H9 (cell line): ENCODE data around the gene IKBKG. TPM values are rescaled to one million over a fixed set of nuclear protein-coding genes. Genes with fewer than 3 reads are reported as not detected.

Experiments used
- DNase-seq: peaks from one replicate; pipeline ENCODE4 v3.0.0-alpha.2; 2017
- H2AFZ ChIP-seq: one replicate; pipeline ENCODE4 v1.6.1; 2013; ENCODE audit warnings: mild to moderate bottlenecking, low read length, control low read depth, moderate library complexity
- H2AK5ac ChIP-seq: 2 replicates; pipeline ENCODE4 v1.6.1; 2013; ENCODE audit warnings: low read length, control low read depth, mixed read lengths; ENCODE audit not compliant: insufficient read length
- H2BK120ac ChIP-seq: one replicate; pipeline ENCODE4 v1.6.1; 2013; ENCODE audit warnings: low read depth, mild to moderate bottlenecking, low read length, control low read depth, inconsistent platforms; ENCODE audit not compliant: poor library complexity, severe bottlenecking
- H2BK12ac ChIP-seq: 2 replicates; pipeline ENCODE4 v1.6.1; 2013; ENCODE audit warnings: low read length, control low read depth, mixed read lengths, low read depth; ENCODE audit not compliant: insufficient read length
- H2BK15ac ChIP-seq: 2 replicates; pipeline ENCODE4 v1.6.1; 2013; ENCODE audit warnings: low read depth, low read length, control low read depth
- H2BK20ac ChIP-seq: one replicate; pipeline ENCODE4 v1.6.1; 2013; ENCODE audit warnings: low read depth, mild to moderate bottlenecking, low read length, control low read depth, inconsistent platforms; ENCODE audit not compliant: poor library complexity, severe bottlenecking
- H2BK5ac ChIP-seq: 2 replicates; pipeline ENCODE4 v1.6.1; 2013; ENCODE audit warnings: low read length, control low read depth, mixed read lengths; ENCODE audit not compliant: insufficient read length
- H3K14ac ChIP-seq: 2 replicates; pipeline ENCODE4 v1.6.1; 2013; ENCODE audit warnings: low read length, control low read depth; ENCODE audit not compliant: insufficient read depth
- H3K18ac ChIP-seq: 2 replicates; pipeline ENCODE4 v1.6.1; 2013; ENCODE audit warnings: low read depth, mild to moderate bottlenecking, mixed read lengths, low read length, control low read depth; ENCODE audit not compliant: insufficient read length
- H3K23ac ChIP-seq: 2 replicates; pipeline ENCODE4 v1.6.1; 2013; ENCODE audit warnings: low read length, control low read depth, mixed read lengths, low read depth; ENCODE audit not compliant: insufficient read length
- H3K23me2 ChIP-seq: 2 replicates; pipeline ENCODE4 v1.6.1; 2013; ENCODE audit warnings: low read depth, mild to moderate bottlenecking, mixed read lengths, low read length, control low read depth; ENCODE audit not compliant: insufficient read length, poor library complexity, severe bottlenecking
- H3K27ac ChIP-seq: 2 replicates; pipeline ENCODE4 v1.5.1; 2013; ENCODE audit warnings: low read length, control low read depth, mixed read lengths, low read depth; ENCODE audit not compliant: insufficient read length
- H3K27me3 ChIP-seq: 2 replicates; pipeline ENCODE4 v1.6.1; 2013; ENCODE audit warnings: low read length, control low read depth, inconsistent platforms; ENCODE audit not compliant: insufficient read depth
- H3K4ac ChIP-seq: 2 replicates; pipeline ENCODE4 v1.6.1; 2013; ENCODE audit warnings: low read depth, mild to moderate bottlenecking, control low read depth, inconsistent platforms, low read length, moderate library complexity
- H3K4me1 ChIP-seq: 2 replicates; pipeline ENCODE4 v1.6.1; 2013; ENCODE audit warnings: low read length, control low read depth, inconsistent platforms; ENCODE audit not compliant: insufficient read depth
- H3K4me2 ChIP-seq: 2 replicates; pipeline ENCODE4 v1.6.1; 2013; ENCODE audit warnings: low read length, control low read depth, mixed read lengths; ENCODE audit not compliant: insufficient read length, insufficient read depth
- H3K56ac ChIP-seq: 2 replicates; pipeline ENCODE4 v1.6.1; 2013; ENCODE audit warnings: low read depth, mild to moderate bottlenecking, mixed read lengths, low read length, control low read depth; ENCODE audit not compliant: insufficient read length
- H3K79me1 ChIP-seq: 2 replicates; pipeline ENCODE4 v1.6.1; 2013; ENCODE audit warnings: low read depth, mild to moderate bottlenecking, moderate library complexity, low read length, control low read depth, inconsistent platforms; ENCODE audit not compliant: insufficient read depth, poor library complexity, severe bottlenecking
- H3K79me2 ChIP-seq: 2 replicates; pipeline ENCODE4 v1.6.1; 2013; ENCODE audit warnings: low read length, control low read depth, inconsistent platforms; ENCODE audit not compliant: insufficient read depth
- H3K9ac ChIP-seq: 2 replicates; pipeline ENCODE4 v1.6.1; 2013; ENCODE audit warnings: low read length, control low read depth, mixed read lengths; ENCODE audit not compliant: insufficient read length; ENCODE audit errors: extremely low read depth
- H3K9me3 ChIP-seq: one replicate; pipeline ENCODE4 v1.6.1; 2013; ENCODE audit warnings: low read depth, low read length, inconsistent platforms; ENCODE audit not compliant: control insufficient read depth
- H3T11ph ChIP-seq: one replicate; pipeline ENCODE4 v1.6.1; 2013; ENCODE audit warnings: mild to moderate bottlenecking, low read length, control low read depth, inconsistent platforms
- H4K20me1 ChIP-seq: one replicate; pipeline ENCODE4 v1.6.1; 2013; ENCODE audit not compliant: control insufficient read depth, insufficient read length, insufficient read depth
- H4K5ac ChIP-seq: 2 replicates; pipeline ENCODE4 v1.6.1; 2013; ENCODE audit warnings: low read depth, mild to moderate bottlenecking, mixed read lengths, low read length, control low read depth; ENCODE audit not compliant: insufficient read length
- H4K8ac ChIP-seq: replicated peaks from 2 replicates; pipeline ENCODE4 v1.6.1; 2013; ENCODE audit warnings: low read length, control low read depth, mixed read lengths, low read depth; ENCODE audit not compliant: insufficient read length
- H4K91ac ChIP-seq: 2 replicates; pipeline ENCODE4 v1.6.1; 2013; ENCODE audit warnings: low read depth, mild to moderate bottlenecking, moderate library complexity, mixed read lengths, low read length, control low read depth; ENCODE audit not compliant: insufficient read length
- H3K27ac Mint-ChIP-seq, 3 experiments: 2 replicates in 2 of 3; 3 replicates in 1 of 3; pipeline ENCODE4 v1.8.0; 2020 to 2021; ENCODE audit warnings: mixed read lengths in 3 of 3, mild to moderate bottlenecking in 1 of 3, moderate library complexity in 1 of 3
- H3K27me3 Mint-ChIP-seq: 2 replicates; pipeline ENCODE4 v1.8.0; 2021; ENCODE audit warnings: low read depth, mild to moderate bottlenecking, moderate library complexity, mixed read lengths
- H3K36me3 Mint-ChIP-seq, 3 experiments: 2 replicates in 2 of 3; 3 replicates in 1 of 3; pipeline ENCODE4 v1.8.0; 2020 to 2021; ENCODE audit warnings: low read depth in 3 of 3, mixed read lengths in 3 of 3; ENCODE audit not compliant: insufficient read depth in 1 of 3
- H3K4me1 Mint-ChIP-seq, 2 experiments: 2 replicates each; pipeline ENCODE4 v1.8.0; 2020; ENCODE audit warnings: mixed read lengths in 2 of 2
- H3K4me3 Mint-ChIP-seq, 2 experiments: 2 replicates in 1 of 2; 3 replicates in 1 of 2; pipeline ENCODE4 v1.8.0; 2020 to 2021; ENCODE audit warnings: mild to moderate bottlenecking in 2 of 2, mixed read lengths in 2 of 2, moderate library complexity in 1 of 2
- H3K9me3 Mint-ChIP-seq, 2 experiments: 2 replicates in 1 of 2; 3 replicates in 1 of 2; pipeline ENCODE4 v1.8.0; 2020; ENCODE audit warnings: mild to moderate bottlenecking in 2 of 2, mixed read lengths in 2 of 2, moderate library complexity in 1 of 2
- CTCF ChIP-seq: fragments of 200-600 bp; sonication (generic); conservative IDR thresholded peaks from 3 replicates; pipeline ENCODE4 v1.8.0; 2021; ENCODE audit warnings: antibody characterized with exemption, mild to moderate bottlenecking
- WGBS: extraction: QIAGEN DNeasy Blood & Tissue Kit; methylation state at CpG from one replicate; pipeline ENCODE4 v1.1.7; 2013; ENCODE audit warnings: missing lambda C conversion rate, low lambda C conversion rate, mixed read lengths; ENCODE audit not compliant: insufficient read length; ENCODE audit errors: extremely low coverage; 5-methylcytosine and 5-hydroxymethylcytosine counted together
- total RNA-seq: library from RNA; stranded (reverse); gene quantifications from 2 replicates; pipeline ENCODE4 v1.2.1, GENCODE V29; 2021

The IKBKG gene
- total RNA-seq, 1 experiment from 2014 or later, result 17.8 TPM

- Mint-ChIP-seq H3K4me3 (no peak overlapping the region), H3K27me3 (peaks cover 2% of the 10 kb centered on the region; the same call in 1 of the 2 replicates), H3K9me3 (peaks cover 64 to 73% of the 10 kb centered on the region in 2 experiments), H3K4me1 (no peaks in the 10 kb centered on the region), H3K27ac (no peak overlapping the region; a peak in 1 of 7 replicates), H3K36me3 (peaks cover 25 to 39% (median 31%) of the 10 kb centered on the region in 3 experiments)
- H4K5ac ChIP-seq, result no peak overlapping the region
- H2BK20ac ChIP-seq, result no peak overlapping the region
- H2AFZ ChIP-seq, result no peak overlapping the region
- H2BK12ac ChIP-seq, result no peak overlapping the region
- no peaks in the 10 kb centered on the region for H3K4me1 ChIP-seq
- H2BK5ac ChIP-seq, result no peak overlapping the region
- H3K9ac ChIP-seq, result no peak overlapping the region
- H2BK120ac ChIP-seq, result no peak overlapping the region
- H2AK5ac ChIP-seq, result no peak overlapping the region
- no peaks in the 10 kb centered on the region for H3K27me3 ChIP-seq
- DNase-seq, result no peak
- no peak overlapping the region for H2BK15ac ChIP-seq
- H3K4ac ChIP-seq, result no peak overlapping the region
- peaks cover 20% of the 10 kb centered on the region for H3K9me3 ChIP-seq
- no peaks in the 10 kb centered on the region for H4K20me1 ChIP-seq
- no peak overlapping the region for H3K23ac ChIP-seq
- no peaks in the 10 kb centered on the region for H3K79me2 ChIP-seq
- H3K56ac ChIP-seq, result no peak overlapping the region
- H3K27ac ChIP-seq, result no peak overlapping the region
- H3T11ph ChIP-seq, result no peak overlapping the region
- no peak overlapping the region for H3K18ac ChIP-seq
- no peaks in the 10 kb centered on the region for H3K23me2 ChIP-seq
- H4K91ac ChIP-seq, result no peak overlapping the region
- no peak for TF ChIP-seq CTCF
- no CpG with 5 or more reads among the region's 12 CpGs for WGBS
- no peak overlapping the region for H3K4me2 ChIP-seq
- H3K14ac ChIP-seq, result no peak overlapping the region
- H3K79me1 ChIP-seq, result no peaks in the 10 kb centered on the region
- no peak overlapping the region for H4K8ac ChIP-seq
Observed at GRCh38 chrX:154505734-154506133, 41.7 kb upstream of the IKBKG start.
